Measurements from ENCODE around the gene SEC14L1.

- TF ChIP-seq CTCF (conservative IDR thresholded peaks at IDR 0.05; ENCODE audit: low read depth, low read length) (no peak), EZH2 (IDR thresholded peaks at IDR 0.05; ENCODE audit: borderline replicate concordance, low read depth, low read length, poor library complexity, severe bottlenecking) (no peak)
Measured at GRCh38 chr17:77191244-77191643, 50.5 kb downstream of the SEC14L1 start.

Data from A673 (cell line).